T-helper 1 cell treated with Interleukin-12 subunit alpha and Interleukin-12 subunit beta and Interleukin-4 antibody, amounts not matched to agents 30 ng/mL and 1 ng/mL, for 36 hours (primary cell): ENCODE measurements around the gene SBK2. TPM values are rescaled to one million over a fixed set of nuclear protein-coding genes. Genes with fewer than 3 reads are reported as not detected.

Experiments
- total RNA-seq: library from RNA; stranded (reverse); gene quantifications from 2 replicates; pipeline ENCODE4 v1.2.3, GENCODE V29; 2022

SBK2 gene
- total RNA-seq, 1 donor from 2014 or later = not detected

Other genes starting within 250 kb of the SBK2 start
- gene TMEM150B, start 211.8 kb downstream of the SBK2 start, total RNA-seq = 0.93 and 1.4 TPM in 2 replicates
- gene KMT5C, start 197.3 kb downstream of the SBK2 start, total RNA-seq = 15.4 and 19.9 TPM in 2 replicates
- gene COX6B2, start 182.4 kb downstream of the SBK2 start, total RNA-seq = 0.44 and 0.51 TPM in 2 replicates
- gene GARIN5B, start 173.9 kb downstream of the SBK2 start, total RNA-seq = not detected in 2 replicates
- 0.51 and 0.74 TPM in 2 replicates for gene IL11, start 166.7 kb downstream of the SBK2 start, total RNA-seq
- not detected in 2 replicates for gene TMEM190, start 160.3 kb downstream of the SBK2 start, total RNA-seq
- 11.8 and 14.8 TPM in 2 replicates for gene TMEM238, start 152.8 kb downstream of the SBK2 start, total RNA-seq
- 2,242 and 2,308 TPM in 2 replicates for gene RPL28, start 151.2 kb downstream of the SBK2 start, total RNA-seq
- gene UBE2S, start 129.3 kb downstream of the SBK2 start, total RNA-seq = 167 and 180 TPM in 2 replicates
- gene SHISA7, start 93.8 kb downstream of the SBK2 start, total RNA-seq = not detected in 2 replicates
- gene ISOC2, start 75.5 kb downstream of the SBK2 start, total RNA-seq = 18.3 and 22.5 TPM in 2 replicates
- not detected in 2 replicates for gene C19orf85, start 72.4 kb downstream of the SBK2 start, total RNA-seq
- gene ZNF628, start 60.5 kb downstream of the SBK2 start, total RNA-seq = 6.3 and 8.9 TPM in 2 replicates
- 11.4 and 13.2 TPM in 2 replicates for gene NAT14, start 51.9 kb downstream of the SBK2 start, total RNA-seq
- 0.15 and 0.39 TPM in 2 replicates for gene SSC5D, start 48.7 kb downstream of the SBK2 start, total RNA-seq
- not detected in 2 replicates for gene SBK3, start 8.4 kb upstream of the SBK2 start, total RNA-seq
- gene ZNF579, start 43.7 kb upstream of the SBK2 start, total RNA-seq = 7.3 and 8.0 TPM in 2 replicates
- 14.9 and 15.5 TPM in 2 replicates for gene FIZ1, start 62.4 kb upstream of the SBK2 start, total RNA-seq
- 21.0 and 25.4 TPM in 2 replicates for gene ZNF524, start 63.2 kb upstream of the SBK2 start, total RNA-seq
- gene ZNF865, start 68.5 kb upstream of the SBK2 start, total RNA-seq = 15.8 and 16.8 TPM in 2 replicates
- gene ZNF784, start 87.4 kb upstream of the SBK2 start, total RNA-seq = 4.6 and 4.7 TPM in 2 replicates
- gene ZNF580, start 103.9 kb upstream of the SBK2 start, total RNA-seq = 42.6 and 46.1 TPM in 2 replicates
- 22.0 and 23.6 TPM in 2 replicates for gene ZNF581, start 106.5 kb upstream of the SBK2 start, total RNA-seq
- gene CCDC106, start 111.1 kb upstream of the SBK2 start, total RNA-seq = 8.9 TPM in 2 replicates
- gene U2AF2, start 117.9 kb upstream of the SBK2 start, total RNA-seq = 258 and 268 TPM in 2 replicates
- 55.9 and 58.2 TPM in 2 replicates for gene EPN1, start 138.1 kb upstream of the SBK2 start, total RNA-seq
- not detected in 2 replicates for gene NLRP9, start 201.3 kb upstream of the SBK2 start, total RNA-seq
- gene RFPL4A, start 222.0 kb upstream of the SBK2 start, total RNA-seq = not detected in 2 replicates
- not detected in 2 replicates for gene RFPL4AL1, start 232.0 kb upstream of the SBK2 start, total RNA-seq